HEK293 (cell line): ENCODE results near the gene HSPBAP1.

Experiments
- CTCF ChIA-PET: fragments of 350-600 bp; formaldehyde crosslinking; extraction: SDS; loops from one replicate; lab custom pipeline; 2021; ENCODE audit warnings: antibody characterized with exemption; lab: Yijun Ruan, JAX
- POLR2A ChIA-PET: fragments of 300-600 bp; formaldehyde crosslinking; extraction: SDS; loops from one replicate; lab custom pipeline; 2020; ENCODE audit warnings: antibody characterized with exemption, inconsistent platforms; lab: Yijun Ruan, JAX
- H3K27ac ChIP-seq: fragments of 200-500 bp; sonication (Bioruptor generic); 2 replicates; pipeline ENCODE4 v1.5.1; 2014; ENCODE audit warnings: low read depth, low read length, control low read depth, inconsistent platforms; ENCODE audit errors: extremely low read depth
- H3K36me3 ChIP-seq, 2 experiments: fragments of 200-500 bp in 1 of 2; sonication (Bioruptor generic) in 1 of 2; 1 replicate in 1 of 2; 2 replicates in 1 of 2; pipeline ENCODE4 v1.5.1; 2014 to 2017; ENCODE audit warnings: inconsistent platforms in 2 of 2, low read length in 2 of 2; ENCODE audit not compliant: control insufficient read depth in 2 of 2, insufficient read depth in 1 of 2
- H3K4me1 ChIP-seq: fragments of 200-500 bp; sonication (Bioruptor generic); 2 replicates; pipeline ENCODE4 v1.5.1; 2014; ENCODE audit warnings: mild to moderate bottlenecking, low read length, inconsistent platforms; ENCODE audit not compliant: control insufficient read depth, insufficient read depth
- H3K4me3 ChIP-seq: 2 replicates; pipeline ENCODE4 v1.5.1; 2011; ENCODE audit warnings: low read depth, mild to moderate bottlenecking, control low read depth, low read length, moderate library complexity
- H3K9me3 ChIP-seq: fragments of 200-500 bp; sonication (Bioruptor generic); 2 replicates; pipeline ENCODE4 v1.5.1; 2014; ENCODE audit warnings: low read depth, low read length, inconsistent platforms; ENCODE audit not compliant: control insufficient read depth, insufficient read depth
- HOXD13 ChIP-seq: sonication (generic); formaldehyde crosslinking; IDR thresholded peaks from 2 replicates; pipeline ENCODE4 v1.8.0; 2022; ENCODE audit warnings: missing genetic modification reagents, borderline replicate concordance
- KLF17 ChIP-seq: fragments of 450-650 bp; formaldehyde crosslinking; IDR thresholded peaks from 2 replicates; pipeline ENCODE4 v1.5.1; 2016; ENCODE audit warnings: missing biosample characterization, missing genetic modification characterization
- KLF7 ChIP-seq: fragments of 450-650 bp; formaldehyde crosslinking; IDR thresholded peaks from 2 replicates; pipeline ENCODE4 v1.5.1; 2016; ENCODE audit warnings: missing biosample characterization, missing genetic modification characterization, borderline replicate concordance
- KLF8 ChIP-seq: fragments of 450-650 bp; formaldehyde crosslinking; IDR thresholded peaks from 2 replicates; pipeline ENCODE4 v1.5.1; 2016; ENCODE audit warnings: missing biosample characterization, missing genetic modification characterization
- REPIN1 ChIP-seq: fragments of 450-650 bp; formaldehyde crosslinking; IDR thresholded peaks from 2 replicates; pipeline ENCODE4 v1.5.1; 2017; ENCODE audit warnings: missing biosample characterization, missing genetic modification characterization, low read depth
- SP3 ChIP-seq: fragments of 450-650 bp; formaldehyde crosslinking; IDR thresholded peaks from 2 replicates; pipeline ENCODE4 v1.5.1; 2016; ENCODE audit warnings: missing biosample characterization, missing genetic modification characterization
- TRIM28 ChIP-seq: IDR thresholded peaks from 2 replicates; pipeline ENCODE4 v1.6.1; 2011; ENCODE audit warnings: low read length, control low read depth, borderline replicate concordance
- WT1 ChIP-seq: fragments of 450-650 bp; formaldehyde crosslinking; IDR thresholded peaks from 2 replicates; pipeline ENCODE4 v1.5.1; 2016; ENCODE audit warnings: missing biosample characterization, missing genetic modification characterization
- ZBTB21 ChIP-seq: fragments of 450-650 bp; formaldehyde crosslinking; IDR thresholded peaks from 2 replicates; pipeline ENCODE4 v1.5.1; 2017; ENCODE audit warnings: missing biosample characterization, missing genetic modification characterization
- ZNF10 ChIP-seq: fragments of 450-650 bp; formaldehyde crosslinking; IDR thresholded peaks from 2 replicates; pipeline ENCODE4 v1.5.1; 2017; ENCODE audit warnings: missing biosample characterization, missing genetic modification characterization
- ZNF169 ChIP-seq: fragments of 450-650 bp; formaldehyde crosslinking; IDR thresholded peaks from 2 replicates; pipeline ENCODE4 v1.5.1; 2016; ENCODE audit warnings: missing biosample characterization, missing genetic modification characterization
- ZNF248 ChIP-seq: fragments of 450-650 bp; formaldehyde crosslinking; IDR thresholded peaks from 2 replicates; pipeline ENCODE4 v1.5.1; 2017; ENCODE audit warnings: missing biosample characterization, missing genetic modification characterization
- ZNF266 ChIP-seq: fragments of 450-650 bp; formaldehyde crosslinking; IDR thresholded peaks from 2 replicates; pipeline ENCODE4 v1.5.1; 2016; ENCODE audit warnings: missing biosample characterization, missing genetic modification characterization, low read depth
- ZNF404 ChIP-seq: fragments of 450-650 bp; formaldehyde crosslinking; IDR thresholded peaks from 2 replicates; pipeline ENCODE4 v1.5.1; 2017; ENCODE audit warnings: missing biosample characterization, missing genetic modification characterization
- ZNF473 ChIP-seq: fragments of 450-650 bp; formaldehyde crosslinking; IDR thresholded peaks from 2 replicates; pipeline ENCODE4 v1.5.1; 2017; ENCODE audit warnings: missing biosample characterization, missing genetic modification characterization
- ZNF529 ChIP-seq: fragments of 450-650 bp; formaldehyde crosslinking; IDR thresholded peaks from 2 replicates; pipeline ENCODE4 v1.5.1; 2017; ENCODE audit warnings: missing genetic modification characterization, missing biosample characterization; ENCODE audit not compliant: insufficient replicate concordance
- ZNF555 ChIP-seq: fragments of 450-650 bp; formaldehyde crosslinking; conservative IDR thresholded peaks from 2 replicates; pipeline ENCODE4 v1.5.1; 2017; ENCODE audit warnings: missing biosample characterization, mild to moderate bottlenecking, missing genetic modification characterization, inconsistent platforms
- ZNF571 ChIP-seq: fragments of 450-650 bp; formaldehyde crosslinking; IDR thresholded peaks from 2 replicates; pipeline ENCODE4 v1.5.0; 2017; ENCODE audit warnings: missing biosample characterization, missing genetic modification characterization
- ZNF658 ChIP-seq: fragments of 450-650 bp; formaldehyde crosslinking; IDR thresholded peaks from 2 replicates; pipeline ENCODE4; 2016; ENCODE audit warnings: missing biosample characterization, missing genetic modification characterization
- ZNF777 ChIP-seq: fragments of 450-650 bp; formaldehyde crosslinking; IDR thresholded peaks from 2 replicates; pipeline ENCODE4 v1.5.1; 2017; ENCODE audit warnings: missing biosample characterization, missing genetic modification characterization, borderline replicate concordance
- ZNF785 ChIP-seq: fragments of 450-650 bp; formaldehyde crosslinking; IDR thresholded peaks from 2 replicates; pipeline ENCODE4 v1.5.1; 2016; ENCODE audit warnings: missing biosample characterization, missing genetic modification characterization
- ZNF843 ChIP-seq: fragments of 450-650 bp; formaldehyde crosslinking; IDR thresholded peaks from 2 replicates; pipeline ENCODE4 v1.5.1; 2016; ENCODE audit warnings: missing biosample characterization, missing genetic modification characterization
- ZSCAN16 ChIP-seq: fragments of 450-650 bp; formaldehyde crosslinking; IDR thresholded peaks from 2 replicates; pipeline ENCODE4 v1.5.1; 2016; ENCODE audit warnings: missing biosample characterization, missing genetic modification characterization
- TF ChIP-seq, protein P1 (sequence below): fragments of 450-650 bp; formaldehyde crosslinking; IDR thresholded peaks from 2 replicates; pipeline ENCODE4 v1.5.0; 2017; ENCODE audit warnings: missing biosample characterization, missing genetic modification characterization, borderline replicate concordance
- TF ChIP-seq, protein P2 (sequence below): fragments of 450-650 bp; formaldehyde crosslinking; IDR thresholded peaks from 2 replicates; pipeline ENCODE4 v1.5.1; 2016; ENCODE audit warnings: missing biosample characterization, missing genetic modification characterization, borderline replicate concordance
- TF ChIP-seq, protein P3 (sequence below): fragments of 450-650 bp; formaldehyde crosslinking; IDR thresholded peaks from 2 replicates; pipeline ENCODE4 v1.5.1; 2016; ENCODE audit warnings: missing biosample characterization, missing genetic modification characterization

The HSPBAP1 gene

GRCh38 chr3:122728186-122728585 is 65.4 kb downstream of the HSPBAP1 start:
- Histone ChIP-seq H3K4me1 (no peaks in the 10 kb centered on the region), H3K27ac (no peak overlapping the region), H3K9me3 (no peaks in the 10 kb centered on the region), H3K36me3 (no peaks in the 10 kb centered on the region), H3K4me3 (no peak overlapping the region)
- POLR2A ChIA-PET = no interaction called here
- TF ChIP-seq ZNF571 (no peak), WT1 (tag by site-specific recombination) (no peak), ZBTB21 (tag by site-specific recombination) (no peak), ZNF658 (tag by site-specific recombination) (no peak), ZNF10 (tag by site-specific recombination) (no peak), REPIN1 (tag by site-specific recombination) (no peak), ZNF266 (tag by site-specific recombination) (no peak), ZNF843 (tag by site-specific recombination) (no peak), ZNF555 (no peak), ZNF529 (no peak), ZNF777 (no peak), ZNF404 (tag by site-specific recombination) (no peak)
- TF ChIP-seq, protein P1, sequence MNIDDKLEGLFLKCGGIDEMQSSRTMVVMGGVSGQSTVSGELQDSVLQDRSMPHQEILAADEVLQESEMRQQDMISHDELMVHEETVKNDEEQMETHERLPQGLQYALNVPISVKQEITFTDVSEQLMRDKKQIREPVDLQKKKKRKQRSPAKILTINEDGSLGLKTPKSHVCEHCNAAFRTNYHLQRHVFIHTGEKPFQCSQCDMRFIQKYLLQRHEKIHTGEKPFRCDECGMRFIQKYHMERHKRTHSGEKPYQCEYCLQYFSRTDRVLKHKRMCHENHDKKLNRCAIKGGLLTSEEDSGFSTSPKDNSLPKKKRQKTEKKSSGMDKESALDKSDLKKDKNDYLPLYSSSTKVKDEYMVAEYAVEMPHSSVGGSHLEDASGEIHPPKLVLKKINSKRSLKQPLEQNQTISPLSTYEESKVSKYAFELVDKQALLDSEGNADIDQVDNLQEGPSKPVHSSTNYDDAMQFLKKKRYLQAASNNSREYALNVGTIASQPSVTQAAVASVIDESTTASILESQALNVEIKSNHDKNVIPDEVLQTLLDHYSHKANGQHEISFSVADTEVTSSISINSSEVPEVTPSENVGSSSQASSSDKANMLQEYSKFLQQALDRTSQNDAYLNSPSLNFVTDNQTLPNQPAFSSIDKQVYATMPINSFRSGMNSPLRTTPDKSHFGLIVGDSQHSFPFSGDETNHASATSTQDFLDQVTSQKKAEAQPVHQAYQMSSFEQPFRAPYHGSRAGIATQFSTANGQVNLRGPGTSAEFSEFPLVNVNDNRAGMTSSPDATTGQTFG (tag by site-specific recombination) = no peak
- CTCF ChIA-PET = no interaction called here

DNA sequence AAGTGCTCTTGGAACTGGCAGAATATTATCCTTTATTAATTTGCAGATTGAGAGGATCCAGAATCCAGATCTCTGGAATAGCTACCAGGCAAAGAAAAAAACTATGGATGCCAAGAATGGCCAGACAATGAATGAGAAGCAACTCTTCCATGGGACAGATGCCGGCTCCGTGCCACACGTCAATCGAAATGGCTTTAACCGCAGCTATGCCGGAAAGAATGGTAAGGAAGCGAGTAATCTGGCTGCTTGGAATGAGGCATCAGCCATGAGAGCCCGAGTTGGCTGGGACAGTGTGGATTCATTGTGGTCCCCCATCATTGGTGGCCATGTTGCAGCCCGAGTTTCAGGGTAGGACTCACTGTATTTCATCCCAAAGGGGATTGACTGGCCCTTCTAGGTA is 65.9 kb downstream of the HSPBAP1 start:
- POLR2A ChIA-PET = no interaction called here
- Histone ChIP-seq H3K9me3 (no peaks in the 10 kb centered on the region), H3K4me3 (no peak overlapping the region), H3K36me3 (no peaks in the 10 kb centered on the region), H3K4me1 (no peaks in the 10 kb centered on the region), H3K27ac (no peak overlapping the region)
- TF ChIP-seq SP3 (no peak), ZNF10 (tag by site-specific recombination) (no peak), ZNF785 (no peak), HOXD13 (no peak), KLF8 (tag by site-specific recombination) (no peak), ZNF248 (no peak), ZNF169 (tag by site-specific recombination) (no peak), TRIM28 (no peak), KLF7 (tag by site-specific recombination) (no peak), ZNF473 (no peak), ZSCAN16 (no peak), KLF17 (tag by site-specific recombination) (no peak)
- TF ChIP-seq, protein P2, sequence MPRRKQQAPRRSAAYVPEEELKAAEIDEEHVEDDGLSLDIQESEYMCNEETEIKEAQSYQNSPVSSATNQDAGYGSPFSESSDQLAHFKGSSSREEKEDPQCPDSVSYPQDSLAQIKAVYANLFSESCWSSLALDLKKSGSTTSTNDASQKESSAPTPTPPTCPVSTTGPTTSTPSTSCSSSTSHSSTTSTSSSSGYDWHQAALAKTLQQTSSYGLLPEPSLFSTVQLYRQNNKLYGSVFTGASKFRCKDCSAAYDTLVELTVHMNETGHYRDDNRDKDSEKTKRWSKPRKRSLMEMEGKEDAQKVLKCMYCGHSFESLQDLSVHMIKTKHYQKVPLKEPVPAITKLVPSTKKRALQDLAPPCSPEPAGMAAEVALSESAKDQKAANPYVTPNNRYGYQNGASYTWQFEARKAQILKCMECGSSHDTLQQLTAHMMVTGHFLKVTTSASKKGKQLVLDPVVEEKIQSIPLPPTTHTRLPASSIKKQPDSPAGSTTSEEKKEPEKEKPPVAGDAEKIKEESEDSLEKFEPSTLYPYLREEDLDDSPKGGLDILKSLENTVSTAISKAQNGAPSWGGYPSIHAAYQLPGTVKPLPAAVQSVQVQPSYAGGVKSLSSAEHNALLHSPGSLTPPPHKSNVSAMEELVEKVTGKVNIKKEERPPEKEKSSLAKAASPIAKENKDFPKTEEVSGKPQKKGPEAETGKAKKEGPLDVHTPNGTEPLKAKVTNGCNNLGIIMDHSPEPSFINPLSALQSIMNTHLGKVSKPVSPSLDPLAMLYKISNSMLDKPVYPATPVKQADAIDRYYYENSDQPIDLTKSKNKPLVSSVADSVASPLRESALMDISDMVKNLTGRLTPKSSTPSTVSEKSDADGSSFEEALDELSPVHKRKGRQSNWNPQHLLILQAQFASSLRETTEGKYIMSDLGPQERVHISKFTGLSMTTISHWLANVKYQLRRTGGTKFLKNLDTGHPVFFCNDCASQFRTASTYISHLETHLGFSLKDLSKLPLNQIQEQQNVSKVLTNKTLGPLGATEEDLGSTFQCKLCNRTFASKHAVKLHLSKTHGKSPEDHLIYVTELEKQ = no peak
- TF ChIP-seq, protein P3, sequence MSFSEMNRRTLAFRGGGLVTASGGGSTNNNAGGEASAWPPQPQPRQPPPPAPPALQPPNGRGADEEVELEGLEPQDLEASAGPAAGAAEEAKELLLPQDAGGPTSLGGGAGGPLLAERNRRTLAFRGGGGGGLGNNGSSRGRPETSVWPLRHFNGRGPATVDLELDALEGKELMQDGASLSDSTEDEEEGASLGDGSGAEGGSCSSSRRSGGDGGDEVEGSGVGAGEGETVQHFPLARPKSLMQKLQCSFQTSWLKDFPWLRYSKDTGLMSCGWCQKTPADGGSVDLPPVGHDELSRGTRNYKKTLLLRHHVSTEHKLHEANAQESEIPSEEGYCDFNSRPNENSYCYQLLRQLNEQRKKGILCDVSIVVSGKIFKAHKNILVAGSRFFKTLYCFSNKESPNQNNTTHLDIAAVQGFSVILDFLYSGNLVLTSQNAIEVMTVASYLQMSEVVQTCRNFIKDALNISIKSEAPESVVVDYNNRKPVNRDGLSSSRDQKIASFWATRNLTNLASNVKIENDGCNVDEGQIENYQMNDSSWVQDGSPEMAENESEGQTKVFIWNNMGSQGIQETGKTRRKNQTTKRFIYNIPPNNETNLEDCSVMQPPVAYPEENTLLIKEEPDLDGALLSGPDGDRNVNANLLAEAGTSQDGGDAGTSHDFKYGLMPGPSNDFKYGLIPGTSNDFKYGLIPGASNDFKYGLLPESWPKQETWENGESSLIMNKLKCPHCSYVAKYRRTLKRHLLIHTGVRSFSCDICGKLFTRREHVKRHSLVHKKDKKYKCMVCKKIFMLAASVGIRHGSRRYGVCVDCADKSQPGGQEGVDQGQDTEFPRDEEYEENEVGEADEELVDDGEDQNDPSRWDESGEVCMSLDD (tag by site-specific recombination) = no peak
- CTCF ChIA-PET = no interaction called here
